Peyer's patch (tissue), 4 donors: Measurements from ENCODE around the gene OR51A4. TPM values are rescaled to one million over a fixed set of nuclear protein-coding genes. Genes with fewer than 3 reads are reported as not detected.

ENCODE experiments used
- DNase-seq, 3 donors: peaks; one replicate each; pipeline ENCODE4 v3.0.0-alpha.2; 2017 to 2019
- H3K27ac ChIP-seq, 4 donors: fragments of 200-600 bp; sonication (generic); one replicate each; pipeline ENCODE4 v1.5.1; 2016 to 2019
- H3K27me3 ChIP-seq, 2 donors: fragments of 200-600 bp; sonication (generic); one replicate each; pipeline ENCODE4 v1.5.1; 2019
- H3K36me3 ChIP-seq, 3 donors: fragments of 200-600 bp; sonication (generic); one replicate each; pipeline ENCODE4 v1.5.1; 2016 to 2019
- H3K4me1 ChIP-seq, 4 donors: fragments of 200-600 bp; sonication (generic); one replicate each; pipeline ENCODE4 v1.5.1; 2016 to 2019
- H3K4me3 ChIP-seq, 4 donors: fragments of 200-600 bp; sonication (generic); 1 replicate in 3 of 4; 2 replicates in 1 of 4; pipeline ENCODE4 v1.5.1; 2016 to 2019; ENCODE audit warnings: mild to moderate bottlenecking in 1 of 4
- H3K9me3 ChIP-seq, 4 donors: fragments of 200-600 bp; sonication (generic); one replicate each; pipeline ENCODE4 v1.5.1; 2016 to 2019; ENCODE audit warnings: mild to moderate bottlenecking in 1 of 4
- POLR2A ChIP-seq, 2 donors: fragments of 450-650 bp; IDR thresholded peaks; one replicate each; pipeline ENCODE4 v1.5.1; 2017; ENCODE audit warnings: antibody characterized with exemption in 2 of 2, mild to moderate bottlenecking in 2 of 2, moderate library complexity in 2 of 2
- total RNA-seq, 4 donors: library from RNA; depleted of rRNA; stranded (reverse); fragments of >200 nt; gene quantifications; one replicate each; pipeline ENCODE4 v1.1.0, GENCODE V29; 2016
- TF ChIP-seq, protein P1 (sequence below), 6 experiments: fragments of 450-650 bp in 4 of 6; fragments of 200-600 bp in 2 of 6; sonication (generic) in 1 of 6; IDR thresholded peaks; one replicate each; pipeline ENCODE4 v1.5.1; 2017 to 2019; ENCODE audit warnings: antibody characterized with exemption in 6 of 6, mild to moderate bottlenecking in 3 of 6, moderate library complexity in 1 of 6

OR51A4 gene
- total RNA-seq, 4 donors from 2014 or later, result not detected

DNA sequence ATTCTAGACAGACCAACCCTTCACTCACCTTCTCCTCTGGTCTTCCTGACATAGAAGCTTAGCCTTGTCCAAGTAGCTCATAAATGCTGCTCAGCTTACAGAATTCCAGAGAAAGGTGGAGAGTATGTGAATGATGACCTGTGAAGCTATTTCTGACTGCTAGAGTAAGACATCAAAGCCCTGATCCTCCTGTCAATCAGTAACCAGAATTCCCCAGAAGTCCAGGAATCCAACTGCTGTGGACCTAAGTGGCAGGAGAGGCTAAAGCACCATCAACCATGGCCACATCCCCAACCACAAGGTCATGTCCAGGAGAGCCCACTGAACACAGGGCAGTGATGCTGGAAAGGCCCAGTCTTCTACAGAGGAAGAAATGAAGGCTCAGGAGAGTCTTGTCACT lies 30.8 kb downstream of the OR51A4 start:
- H3K9me3 ChIP-seq, result no peaks in the 10 kb centered on the region
- no peaks in the 10 kb centered on the region for H3K36me3 ChIP-seq
- DNase-seq, result no peak
- no peaks in the 10 kb centered on the region for H3K4me1 ChIP-seq
- H3K27ac ChIP-seq, result no peak overlapping the region
- TF ChIP-seq, protein P1, sequence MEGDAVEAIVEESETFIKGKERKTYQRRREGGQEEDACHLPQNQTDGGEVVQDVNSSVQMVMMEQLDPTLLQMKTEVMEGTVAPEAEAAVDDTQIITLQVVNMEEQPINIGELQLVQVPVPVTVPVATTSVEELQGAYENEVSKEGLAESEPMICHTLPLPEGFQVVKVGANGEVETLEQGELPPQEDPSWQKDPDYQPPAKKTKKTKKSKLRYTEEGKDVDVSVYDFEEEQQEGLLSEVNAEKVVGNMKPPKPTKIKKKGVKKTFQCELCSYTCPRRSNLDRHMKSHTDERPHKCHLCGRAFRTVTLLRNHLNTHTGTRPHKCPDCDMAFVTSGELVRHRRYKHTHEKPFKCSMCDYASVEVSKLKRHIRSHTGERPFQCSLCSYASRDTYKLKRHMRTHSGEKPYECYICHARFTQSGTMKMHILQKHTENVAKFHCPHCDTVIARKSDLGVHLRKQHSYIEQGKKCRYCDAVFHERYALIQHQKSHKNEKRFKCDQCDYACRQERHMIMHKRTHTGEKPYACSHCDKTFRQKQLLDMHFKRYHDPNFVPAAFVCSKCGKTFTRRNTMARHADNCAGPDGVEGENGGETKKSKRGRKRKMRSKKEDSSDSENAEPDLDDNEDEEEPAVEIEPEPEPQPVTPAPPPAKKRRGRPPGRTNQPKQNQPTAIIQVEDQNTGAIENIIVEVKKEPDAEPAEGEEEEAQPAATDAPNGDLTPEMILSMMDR (IDR thresholded peaks at IDR 0.05), result no peak
- no peak for TF ChIP-seq POLR2A (IDR thresholded peaks at IDR 0.05)
- no peak overlapping the region for H3K4me3 ChIP-seq
- H3K27me3 ChIP-seq, result no peaks in the 10 kb centered on the region

DNA sequence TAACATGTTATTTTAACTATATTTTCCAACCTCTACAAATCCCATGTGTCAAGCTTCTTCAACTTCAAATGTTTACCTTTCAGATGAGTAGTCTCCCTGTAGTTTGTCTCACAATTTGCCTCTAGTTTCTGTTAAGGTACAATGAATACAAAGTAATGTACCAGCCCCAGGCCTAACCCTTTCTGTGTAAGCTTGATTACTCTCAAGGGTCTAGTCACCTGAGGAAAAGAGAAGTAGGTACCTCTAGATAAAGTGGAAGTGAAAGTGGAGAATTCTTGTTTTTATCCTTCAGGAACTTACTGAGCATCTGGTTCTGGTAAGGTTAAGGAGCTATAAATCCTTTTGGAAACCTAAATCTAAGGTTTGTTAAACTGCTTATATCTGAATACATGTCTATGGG lies 43.9 kb downstream of the OR51A4 start, which contains the start of gene OR51A7:
Gene OR51A7 (plus strand): TSS at position 300 of the 400 bp plus-strand sequence. CDS start 3,587 bp downstream, outside the sequence.
- Histone ChIP-seq H3K27me3 (no peaks in the 10 kb centered on the region), H3K4me3 (no peak within 1 kb of the TSS), H3K9me3 (no peaks in the 10 kb centered on the region), H3K27ac (no peak within 1 kb of the TSS), H3K36me3 (no peaks in the 10 kb centered on the region), H3K4me1 (no peaks in the 10 kb centered on the region)
- no peak for DNase-seq
- TF ChIP-seq POLR2A (IDR thresholded peaks at IDR 0.05), result no peak
- TF ChIP-seq, protein P1 (IDR thresholded peaks at IDR 0.05), result no peak

Other genes with a start within 250 kb of the OR51A4 start
- gene OR51E2, start 249.8 kb downstream of the OR51A4 start, total RNA-seq, result under 1 TPM in 2 of 4 donors, not detected in 2; 0.67 to 0.85 TPM
- gene MMP26, start 242.8 kb downstream of the OR51A4 start, total RNA-seq, result not detected
- gene OR51F1, start 177.7 kb downstream of the OR51A4 start, total RNA-seq, result not detected
- gene OR52R1, start 143.2 kb downstream of the OR51A4 start, total RNA-seq, result not detected
- not detected for gene OR51F2, start 126.3 kb downstream of the OR51A4 start, total RNA-seq
- gene OR51S1, start 98.4 kb downstream of the OR51A4 start, total RNA-seq, result not detected
- gene OR51T1, start 65.7 kb downstream of the OR51A4 start, total RNA-seq, result not detected
- gene OR51A7, start 43.8 kb downstream of the OR51A4 start, total RNA-seq, result not detected
- not detected for gene OR51G2, start 28.3 kb downstream of the OR51A4 start, total RNA-seq
- gene OR51G1, start 23.3 kb downstream of the OR51A4 start, total RNA-seq, result not detected
- gene OR51A2, start 8.1 kb upstream of the OR51A4 start, total RNA-seq, result not detected
- not detected for gene OR51L1, start 47.2 kb upstream of the OR51A4 start, total RNA-seq
- not detected for gene OR52J3, start 98.9 kb upstream of the OR51A4 start, total RNA-seq
- gene OR52E2, start 112.0 kb upstream of the OR51A4 start, total RNA-seq, result not detected
- not detected for gene OR52E1, start 122.0 kb upstream of the OR51A4 start, total RNA-seq
- gene OR52A5, start 190.8 kb upstream of the OR51A4 start, total RNA-seq, result not detected
- not detected for gene OR52A1, start 207.2 kb upstream of the OR51A4 start, total RNA-seq